WTC11 (cell line): Measurements from ENCODE around the gene PRSS56.

Experiments
- TEAD4 ChIP-seq: sonication (generic); formaldehyde crosslinking; IDR thresholded peaks from 2 replicates; pipeline ENCODE4 v1.8.0; 2022; ENCODE audit warnings: mild to moderate bottlenecking, missing genetic modification reagents
- TF ChIP-seq, protein P1 (sequence below): sonication (generic); formaldehyde crosslinking; IDR thresholded peaks from 2 replicates; pipeline ENCODE4 v1.8.1; 2023; ENCODE audit warnings: mild to moderate bottlenecking, missing genetic modification reagents

DNA sequence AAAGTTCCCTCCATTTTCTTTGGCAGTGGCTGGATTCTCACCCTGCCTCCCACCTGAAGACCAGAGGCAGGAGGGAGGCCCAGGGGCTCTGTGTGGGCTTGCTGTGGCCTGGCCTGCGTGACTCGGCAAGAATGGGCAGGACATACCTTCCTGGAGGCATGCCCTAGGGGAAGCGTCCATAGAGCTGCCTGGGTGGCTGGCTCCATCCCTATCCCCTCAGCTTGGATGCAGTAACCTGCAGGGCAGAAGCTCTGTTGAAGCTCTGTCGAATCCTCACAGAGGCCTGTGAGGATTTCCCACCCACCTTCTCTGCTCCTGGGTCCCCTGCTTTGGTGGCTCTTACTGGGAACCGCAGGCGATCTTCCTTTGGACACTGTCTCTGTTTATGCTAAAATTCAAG, 1.3 kb upstream of the PRSS56 start:
- TF ChIP-seq, protein P1, sequence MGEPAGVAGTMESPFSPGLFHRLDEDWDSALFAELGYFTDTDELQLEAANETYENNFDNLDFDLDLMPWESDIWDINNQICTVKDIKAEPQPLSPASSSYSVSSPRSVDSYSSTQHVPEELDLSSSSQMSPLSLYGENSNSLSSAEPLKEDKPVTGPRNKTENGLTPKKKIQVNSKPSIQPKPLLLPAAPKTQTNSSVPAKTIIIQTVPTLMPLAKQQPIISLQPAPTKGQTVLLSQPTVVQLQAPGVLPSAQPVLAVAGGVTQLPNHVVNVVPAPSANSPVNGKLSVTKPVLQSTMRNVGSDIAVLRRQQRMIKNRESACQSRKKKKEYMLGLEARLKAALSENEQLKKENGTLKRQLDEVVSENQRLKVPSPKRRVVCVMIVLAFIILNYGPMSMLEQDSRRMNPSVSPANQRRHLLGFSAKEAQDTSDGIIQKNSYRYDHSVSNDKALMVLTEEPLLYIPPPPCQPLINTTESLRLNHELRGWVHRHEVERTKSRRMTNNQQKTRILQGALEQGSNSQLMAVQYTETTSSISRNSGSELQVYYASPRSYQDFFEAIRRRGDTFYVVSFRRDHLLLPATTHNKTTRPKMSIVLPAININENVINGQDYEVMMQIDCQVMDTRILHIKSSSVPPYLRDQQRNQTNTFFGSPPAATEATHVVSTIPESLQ (CRISPR knock-in tag) = no peak
- TF ChIP-seq TEAD4 (CRISPR knock-in tag) = no peak
